ENCODE measurements around the gene SLC19A1. TPM values are rescaled to one million over a fixed set of nuclear protein-coding genes. Genes with fewer than 3 reads are reported as not detected.

SLC19A1 gene
- polyA plus RNA-seq, 1 experiment: 8.1 TPM

DNA sequence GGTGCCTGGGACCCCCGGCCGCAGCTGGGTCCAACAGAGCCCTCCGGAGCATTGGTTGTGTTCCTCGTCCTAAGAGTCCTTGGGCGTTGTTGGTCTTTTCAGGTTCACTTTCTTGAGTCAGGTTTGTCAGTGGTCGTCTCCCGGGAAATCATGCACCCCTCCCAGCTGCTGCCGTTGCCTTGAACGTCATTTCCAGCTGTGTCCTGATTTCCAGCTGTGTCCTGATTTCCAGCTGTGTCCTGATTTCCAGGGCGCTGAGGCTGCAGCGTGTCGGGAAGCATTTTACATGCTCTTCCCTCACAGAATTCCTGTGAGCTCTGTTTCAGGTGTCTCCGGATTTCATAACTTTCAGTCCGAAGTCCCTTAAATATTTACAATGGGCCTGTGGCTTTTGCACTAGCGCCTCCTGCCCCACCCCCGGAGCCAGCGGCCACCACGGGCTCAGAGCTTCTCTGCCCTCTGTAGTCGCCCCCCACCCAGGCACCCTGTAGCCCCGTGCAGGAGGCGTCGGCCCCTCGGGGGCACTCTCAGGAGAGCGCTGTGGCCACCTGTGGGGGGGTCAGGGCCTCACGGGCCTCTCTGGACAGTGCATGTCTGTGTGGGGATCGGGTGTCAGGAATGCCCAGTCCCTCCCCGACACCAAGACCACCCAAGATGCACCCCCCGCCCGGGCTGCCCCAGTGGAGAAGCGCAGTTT is 70.6 kb downstream of the SLC19A1 start:
- no peak for DNase-seq (ENCODE audit: low read depth)
- H3K4me3 ChIP-seq (ENCODE audit: low read depth, low read length): 0 out of 2 replicates have a peak overlapping the region, but pooled peaks have one; percentile 5
- CTCF ChIA-PET: interaction anchor here (0.7 to 1.4 kb wide), 7 partner anchors 10 to 539 kb away, joined by 3 to 7 read pairs (median 3); no protein-coding TSS in a partner anchor
- POLR2A ChIA-PET: interaction anchor here (1.0 to 1.1 kb wide), 2 partner anchors 177 to 184 kb away, joined by 3 to 4 read pairs; partner anchors contain the start of gene POFUT2
- H3K36me3 ChIP-seq (ENCODE audit: control insufficient read depth, insufficient read depth, low read length): peaks cover 16% of the 10 kb centered on the region
- TF ChIP-seq CTCF (IDR thresholded peaks at IDR 0.05; ENCODE audit: insufficient read depth, low read depth, low read length): no peak
- no peaks in the 10 kb centered on the region for H3K27me3 ChIP-seq (ENCODE audit: control insufficient read depth, insufficient read depth, low read length)

DNA sequence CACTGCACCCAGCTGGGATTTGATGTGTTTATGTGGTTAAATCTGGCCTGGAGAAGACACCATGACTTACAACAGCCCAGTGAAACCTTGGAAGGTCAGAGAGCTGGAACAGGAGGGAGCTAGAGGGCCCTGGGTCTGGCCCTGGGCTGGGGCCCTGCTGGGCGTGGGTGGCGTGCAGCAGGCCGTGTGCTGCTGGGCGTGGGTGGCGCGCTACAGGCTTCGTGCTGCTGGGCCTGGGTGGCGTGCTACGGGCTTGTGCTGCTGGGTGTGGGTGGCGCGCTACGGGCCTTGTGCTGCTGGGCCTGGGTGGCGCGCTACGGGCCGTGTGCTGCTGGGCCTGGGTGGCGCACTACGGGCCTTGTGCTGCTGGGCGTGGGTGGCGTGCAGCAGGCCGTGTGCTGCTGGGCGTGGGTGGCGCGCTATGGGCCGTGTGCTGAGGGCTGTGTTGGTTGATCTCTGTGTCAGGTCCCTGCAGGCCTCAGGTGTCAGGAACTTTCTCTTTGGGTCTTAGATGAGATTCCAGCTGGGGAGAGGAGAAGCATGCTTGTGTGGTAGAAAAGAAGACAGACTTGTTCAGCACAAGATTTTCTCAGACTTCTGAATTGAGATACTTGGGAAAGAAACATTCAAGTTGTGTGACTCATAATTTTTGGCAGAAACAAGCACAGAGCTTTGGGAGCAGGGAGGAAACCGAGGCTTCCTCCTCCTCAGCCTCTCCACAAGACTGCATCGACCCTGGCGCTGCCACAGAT is 71.3 kb downstream of the SLC19A1 start:
- ChIA-PET CTCF (interaction anchor here (0.7 to 1.4 kb wide), 8 partner anchors 9 to 539 kb away, joined by 3 to 7 read pairs (median 3); no protein-coding TSS in a partner anchor), POLR2A (interaction anchor here (1.0 to 1.1 kb wide), 2 partner anchors 176 to 183 kb away, joined by 3 to 4 read pairs; partner anchors contain the start of gene POFUT2)
- peak; percentile 83 for DNase-seq (ENCODE audit: low read depth)
- TF ChIP-seq CTCF (IDR thresholded peaks at IDR 0.05; ENCODE audit: insufficient read depth, low read depth, low read length): peak; percentile 19; the same call in 1 of the 2 replicates
- Histone ChIP-seq H3K27me3 (ENCODE audit: control insufficient read depth, insufficient read depth, low read length) (no peaks in the 10 kb centered on the region), H3K4me3 (ENCODE audit: low read depth, low read length) (0 out of 2 replicates have a peak overlapping the region, but pooled peaks have one; percentile 5), H3K36me3 (ENCODE audit: control insufficient read depth, insufficient read depth, low read length) (peaks cover 15% of the 10 kb centered on the region)

DNA sequence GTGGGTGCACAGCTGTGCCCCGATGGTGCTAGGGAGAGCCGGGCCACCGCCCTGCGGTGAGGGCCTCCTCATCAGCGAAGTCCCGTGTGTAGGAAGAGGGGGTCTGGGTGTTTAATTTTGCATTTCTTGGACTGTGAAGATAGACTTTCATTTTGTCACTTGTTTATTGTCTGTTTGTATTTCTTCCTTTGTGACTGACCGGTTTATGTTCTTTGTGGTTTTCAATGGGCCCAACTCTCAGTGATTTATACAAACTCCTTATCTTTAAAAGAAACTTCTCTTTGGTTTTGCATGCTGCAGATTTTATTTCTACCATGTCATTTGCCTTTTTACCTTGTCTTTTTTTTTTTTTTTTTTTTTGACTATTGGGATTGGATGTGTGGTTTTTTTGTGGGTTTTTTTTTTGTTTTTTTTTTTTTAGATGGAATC is 72.1 kb downstream of the SLC19A1 start:
- ChIA-PET CTCF (interaction anchor here (0.9 to 1.0 kb wide), 2 partner anchors 9 to 12 kb away, joined by 3 to 4 read pairs; no protein-coding TSS in a partner anchor), POLR2A (no interaction called here)
- Histone ChIP-seq H3K4me3 (ENCODE audit: low read depth, low read length) (no peak overlapping the region), H3K36me3 (ENCODE audit: control insufficient read depth, insufficient read depth, low read length) (peaks cover 6% of the 10 kb centered on the region), H3K27me3 (ENCODE audit: control insufficient read depth, insufficient read depth, low read length) (no peaks in the 10 kb centered on the region)
- no peak for TF ChIP-seq CTCF (IDR thresholded peaks at IDR 0.05; ENCODE audit: insufficient read depth, low read depth, low read length)
- DNase-seq (ENCODE audit: low read depth): peak; percentile 26

DNA sequence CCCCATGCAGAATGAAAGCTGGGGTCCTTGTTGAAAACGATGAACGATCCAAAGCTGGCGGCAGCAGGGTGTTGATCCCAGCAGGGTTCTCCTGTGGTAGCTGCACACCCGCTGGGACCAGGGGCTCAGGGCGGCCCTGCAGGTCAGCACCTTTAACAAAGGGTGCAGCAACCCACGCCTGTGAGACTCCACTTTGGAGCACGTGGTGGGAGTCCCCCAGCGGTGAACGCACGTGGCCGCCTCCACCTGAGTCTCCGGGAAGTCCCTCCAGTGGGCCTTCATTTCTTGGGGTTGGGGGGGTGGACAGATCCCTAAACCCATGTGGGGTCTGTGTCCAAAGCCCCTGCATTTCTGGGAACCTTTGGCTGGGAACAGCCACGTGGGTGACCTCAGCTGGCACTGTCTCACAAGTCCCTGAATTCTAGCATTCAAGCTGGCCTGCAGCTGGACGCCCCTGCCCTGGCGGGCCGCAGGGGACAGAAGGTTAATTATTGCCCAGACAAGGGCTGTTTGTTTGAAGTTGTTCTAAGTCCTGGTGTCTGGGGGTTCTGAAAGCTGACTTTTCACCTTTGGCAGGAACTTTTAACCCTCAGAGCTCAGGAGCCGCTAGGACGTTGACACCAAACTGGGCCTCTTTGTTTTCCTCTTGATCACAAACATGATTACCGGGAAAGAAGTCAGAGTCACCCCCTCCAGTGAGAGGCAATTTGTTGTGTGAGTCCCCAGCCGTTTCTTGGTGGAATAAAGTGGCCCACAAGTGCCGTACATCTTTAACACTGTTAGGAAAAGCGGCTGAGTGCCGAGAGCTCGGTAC is 72.8 kb downstream of the SLC19A1 start:
- no peak overlapping the region for H3K4me3 ChIP-seq (ENCODE audit: low read depth, low read length)
- ChIA-PET CTCF (interaction anchor here (0.9 to 1.0 kb wide), 2 partner anchors 9 to 11 kb away, joined by 3 to 4 read pairs; no protein-coding TSS in a partner anchor), POLR2A (no interaction called here)
- no peaks in the 10 kb centered on the region for H3K27me3 ChIP-seq (ENCODE audit: control insufficient read depth, insufficient read depth, low read length)
- no peak for DNase-seq (ENCODE audit: low read depth)
- H3K36me3 ChIP-seq (ENCODE audit: control insufficient read depth, insufficient read depth, low read length): peaks cover 4% of the 10 kb centered on the region
- TF ChIP-seq CTCF (IDR thresholded peaks at IDR 0.05; ENCODE audit: insufficient read depth, low read depth, low read length): no peak

Data from BJ (cell line).